RWPE2 (cell line): ENCODE results near the gene KCNH5.
"Not testable (repeated sequence)": the region's sequence is repeated elsewhere in the genome, so short reads cannot be mapped to it uniquely, and the experiment has no call there.

Experiments used
- ATAC-seq: fragments of 200-7000 bp; cut with Tn5 transposase; 3 replicates; pipeline ENCODE4 v1.9.1; 2021; ENCODE audit warnings: low read depth
- DNase-seq: peaks from one replicate; pipeline ENCODE4 v3.0.0-alpha.2; 2020; ENCODE audit warnings: low spot score
- H3K27ac ChIP-seq: fragments of 450-650 bp; 2 replicates; pipeline ENCODE4 v1.5.1; 2017; ENCODE audit warnings: mild to moderate bottlenecking; ENCODE audit not compliant: poor library complexity, severe bottlenecking
- H3K27me3 ChIP-seq: fragments of 250-450 bp; sonication (Bioruptor Pico); 2 replicates; pipeline ENCODE4 v1.5.1; 2021; ENCODE audit warnings: mild to moderate bottlenecking, moderate library complexity; ENCODE audit not compliant: insufficient read depth, poor library complexity, severe bottlenecking
- H3K36me3 ChIP-seq: fragments of 250-450 bp; sonication (Bioruptor Pico); 2 replicates; pipeline ENCODE4 v1.5.1; 2020; ENCODE audit warnings: low read depth, mild to moderate bottlenecking, moderate library complexity
- H3K4me1 ChIP-seq: fragments of 250-450 bp; sonication (Bioruptor Pico); 2 replicates; pipeline ENCODE4 v1.5.1; 2021; ENCODE audit warnings: mild to moderate bottlenecking, moderate library complexity; ENCODE audit not compliant: insufficient read depth, poor library complexity, severe bottlenecking
- H3K4me3 ChIP-seq: fragments of 250-450 bp; sonication (Bioruptor Pico); 2 replicates; pipeline ENCODE4 v1.5.1; 2021; ENCODE audit warnings: mild to moderate bottlenecking, moderate library complexity; ENCODE audit not compliant: severe bottlenecking
- H3K9me3 ChIP-seq: fragments of 250-450 bp; sonication (Bioruptor Pico); 2 replicates; pipeline ENCODE4 v1.5.1; 2021; ENCODE audit warnings: mild to moderate bottlenecking, moderate library complexity; ENCODE audit not compliant: severe bottlenecking
- TF ChIP-seq, protein P1 (sequence below): fragments of 450-650 bp; IDR thresholded peaks from one replicate; pipeline ENCODE4 v1.5.1; 2017; ENCODE audit warnings: mild to moderate bottlenecking, moderate library complexity; ENCODE audit not compliant: poor library complexity, severe bottlenecking

KCNH5 gene

DNA sequence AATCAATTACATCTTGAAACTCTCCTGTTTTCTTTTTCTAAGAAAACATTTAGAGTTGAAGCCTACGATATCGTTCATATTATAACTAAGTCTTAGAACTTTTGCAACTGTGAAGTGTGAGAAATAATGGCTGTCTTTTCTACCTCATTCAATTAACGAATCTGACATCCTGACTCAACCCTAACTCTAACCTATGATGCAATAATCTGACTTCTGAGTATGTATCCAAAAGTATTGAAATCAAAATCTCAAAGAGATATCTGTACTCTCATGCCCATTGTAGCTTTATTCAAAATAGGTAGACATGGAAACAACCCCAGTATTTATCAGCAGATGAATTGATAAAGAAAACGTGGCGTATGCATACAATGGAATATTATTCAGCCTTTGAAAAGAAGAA is 252.7 kb downstream of the KCNH5 start:
- DNase-seq, result no peak
- Histone ChIP-seq H3K4me3 (no peak overlapping the region), H3K27me3 (no peaks in the 10 kb centered on the region), H3K27ac (no peak overlapping the region), H3K9me3 (peaks cover 2% of the 10 kb centered on the region), H3K4me1 (peaks cover 10% of the 10 kb centered on the region), H3K36me3 (no peaks in the 10 kb centered on the region)
- TF ChIP-seq, protein P1, sequence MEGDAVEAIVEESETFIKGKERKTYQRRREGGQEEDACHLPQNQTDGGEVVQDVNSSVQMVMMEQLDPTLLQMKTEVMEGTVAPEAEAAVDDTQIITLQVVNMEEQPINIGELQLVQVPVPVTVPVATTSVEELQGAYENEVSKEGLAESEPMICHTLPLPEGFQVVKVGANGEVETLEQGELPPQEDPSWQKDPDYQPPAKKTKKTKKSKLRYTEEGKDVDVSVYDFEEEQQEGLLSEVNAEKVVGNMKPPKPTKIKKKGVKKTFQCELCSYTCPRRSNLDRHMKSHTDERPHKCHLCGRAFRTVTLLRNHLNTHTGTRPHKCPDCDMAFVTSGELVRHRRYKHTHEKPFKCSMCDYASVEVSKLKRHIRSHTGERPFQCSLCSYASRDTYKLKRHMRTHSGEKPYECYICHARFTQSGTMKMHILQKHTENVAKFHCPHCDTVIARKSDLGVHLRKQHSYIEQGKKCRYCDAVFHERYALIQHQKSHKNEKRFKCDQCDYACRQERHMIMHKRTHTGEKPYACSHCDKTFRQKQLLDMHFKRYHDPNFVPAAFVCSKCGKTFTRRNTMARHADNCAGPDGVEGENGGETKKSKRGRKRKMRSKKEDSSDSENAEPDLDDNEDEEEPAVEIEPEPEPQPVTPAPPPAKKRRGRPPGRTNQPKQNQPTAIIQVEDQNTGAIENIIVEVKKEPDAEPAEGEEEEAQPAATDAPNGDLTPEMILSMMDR, result no peak
- ATAC-seq, result no peak

DNA sequence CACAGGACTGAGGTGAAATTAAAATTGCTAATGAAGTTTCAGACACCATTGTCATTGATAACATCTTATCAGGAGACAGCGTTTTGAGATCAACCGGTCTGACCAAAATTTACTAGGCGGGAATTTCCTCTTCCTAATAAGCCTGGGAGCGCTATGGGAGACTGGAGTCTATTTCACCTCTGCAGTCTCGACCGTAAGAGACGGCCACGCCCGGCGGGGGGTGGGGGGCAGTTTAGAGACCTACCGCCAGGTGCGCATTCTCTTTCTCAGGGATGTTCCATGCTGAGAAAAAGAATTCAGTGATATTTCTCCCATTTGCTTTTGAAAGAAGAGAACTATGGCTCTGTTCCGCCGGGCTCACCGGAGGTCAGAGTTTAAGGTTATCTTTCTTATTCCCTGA is 263.9 kb downstream of the KCNH5 start:
- not testable (repeated sequence) for H3K9me3 ChIP-seq, ATAC-seq, H3K27ac ChIP-seq, H3K4me3 ChIP-seq, DNase-seq, H3K4me1 ChIP-seq, H3K27me3 ChIP-seq, H3K36me3 ChIP-seq

DNA sequence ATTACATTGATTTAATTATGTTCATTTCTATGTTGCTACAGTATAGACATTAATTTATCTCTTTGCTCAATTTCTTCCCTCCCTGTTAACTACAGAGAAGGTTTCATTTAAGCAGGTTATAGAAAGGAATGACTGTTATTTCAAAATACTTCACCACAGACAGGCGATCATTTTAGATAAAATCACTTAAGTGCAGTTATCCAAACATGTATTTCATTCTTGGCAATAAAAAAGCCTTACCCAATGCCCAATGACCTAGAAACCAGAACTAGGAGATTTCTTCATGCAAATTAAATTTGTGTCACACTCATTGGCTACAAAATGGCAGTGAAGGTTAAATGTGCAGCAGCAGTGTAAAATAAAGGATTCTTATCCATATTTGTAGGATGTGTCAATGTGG is 266.4 kb downstream of the KCNH5 start:
- H3K36me3 ChIP-seq, result no peaks in the 10 kb centered on the region
- no peak overlapping the region for H3K27ac ChIP-seq
- ATAC-seq (no peak), DNase-seq (no peak)
- H3K4me1 ChIP-seq, result no peaks in the 10 kb centered on the region
- TF ChIP-seq, protein P1, result no peak
- H3K27me3 ChIP-seq, result no peaks in the 10 kb centered on the region
- no peak overlapping the region for H3K4me3 ChIP-seq
- H3K9me3 ChIP-seq, result no peaks in the 10 kb centered on the region

DNA sequence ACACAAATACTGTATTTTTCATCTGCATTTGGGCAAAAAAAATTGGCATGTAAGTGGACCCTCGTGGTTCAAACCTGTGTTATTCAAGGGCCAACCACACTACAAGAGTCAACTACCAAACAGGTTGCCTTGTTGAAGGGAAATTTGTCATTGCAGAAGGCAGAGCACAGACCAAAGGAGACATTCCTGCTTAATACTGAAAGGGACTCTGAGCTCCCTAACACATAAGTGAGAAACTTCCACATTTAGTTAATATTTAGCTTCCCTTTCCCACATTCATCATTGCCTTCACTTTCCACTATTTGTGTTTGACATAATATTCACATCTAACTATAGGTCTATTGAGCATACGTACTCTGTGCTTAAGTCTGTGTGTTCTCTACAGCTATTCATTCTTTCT is 266.9 kb downstream of the KCNH5 start:
- ATAC-seq (no peak), DNase-seq (no peak)
- no peaks in the 10 kb centered on the region for H3K9me3 ChIP-seq
- no peaks in the 10 kb centered on the region for H3K27me3 ChIP-seq
- no peaks in the 10 kb centered on the region for H3K4me1 ChIP-seq
- TF ChIP-seq, protein P1, result no peak
- no peak overlapping the region for H3K27ac ChIP-seq
- no peaks in the 10 kb centered on the region for H3K36me3 ChIP-seq
- H3K4me3 ChIP-seq, result no peak overlapping the region

DNA sequence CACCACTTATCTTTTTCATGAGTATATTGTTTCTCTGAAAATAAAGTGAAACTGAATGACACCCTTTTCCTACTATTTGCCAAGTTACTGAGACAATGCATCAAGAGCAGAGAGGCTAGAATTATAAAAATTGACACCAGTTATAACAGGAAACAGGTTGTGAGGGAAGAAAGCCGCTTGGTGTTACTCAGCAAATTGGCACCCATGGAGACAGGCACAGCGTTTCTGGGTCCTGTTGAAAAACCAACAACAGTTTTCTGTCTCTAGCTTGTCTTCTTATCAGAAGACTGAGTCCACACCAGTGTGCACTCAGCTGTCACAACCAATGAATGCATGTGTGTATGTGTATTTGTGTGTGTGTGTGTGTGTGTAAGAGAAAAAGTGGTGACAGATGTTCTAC is 267.7 kb downstream of the KCNH5 start:
- Histone ChIP-seq H3K9me3 (no peaks in the 10 kb centered on the region), H3K4me3 (no peak overlapping the region), H3K27me3 (no peaks in the 10 kb centered on the region), H3K36me3 (no peaks in the 10 kb centered on the region), H3K27ac (no peak overlapping the region), H3K4me1 (no peaks in the 10 kb centered on the region)
- TF ChIP-seq, protein P1, result no peak
- ATAC-seq, result no peak
- no peak for DNase-seq
